ENCODE measurements around the gene NEK6.
A peak's percentile ranks its signal among the peaks of the same experiment; 100 is the strongest.

NEK6 gene

DNA sequence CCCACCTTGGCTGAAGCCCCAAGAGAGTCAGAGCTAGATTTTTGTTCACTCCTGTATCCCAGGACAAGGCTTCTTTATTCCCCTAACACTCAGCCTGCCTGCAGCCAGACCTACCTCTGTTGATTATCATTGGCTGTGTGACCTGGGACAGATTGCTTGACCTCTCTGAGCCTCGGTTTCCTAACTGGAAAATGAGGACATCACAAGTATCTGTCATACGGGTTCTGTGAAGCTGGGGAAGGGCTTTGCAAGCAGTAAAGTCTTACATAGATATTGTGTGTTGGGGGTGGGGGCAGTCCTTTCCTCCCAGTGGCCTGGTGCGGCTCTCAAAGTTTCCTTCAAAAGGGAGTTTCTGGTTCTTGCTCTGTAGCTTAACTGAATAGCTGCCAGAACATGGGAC, 2.5 kb upstream of the NEK6 start:
- Histone ChIP-seq H3K9ac (ENCODE audit: low read depth, low read length, poor library complexity) (no peak overlapping the region), H3K23ac (ENCODE audit: low read depth, low read length, poor library complexity) (no peak overlapping the region), H2BK12ac (ENCODE audit: low read length) (no peak overlapping the region), H3K79me1 (ENCODE audit: low read depth, low read length) (peaks cover 6% of the 10 kb centered on the region), H3K4me3 (ENCODE audit: low read length in 2 of 2) (no peak overlapping the region), H3K27me3 (ENCODE audit: control insufficient read depth in 3 of 3, insufficient read depth in 3 of 3, low read depth in 1 of 3, low read length in 3 of 3) (no peaks in the 10 kb centered on the region), H3K36me3 (replicated peaks in 1 of 2; ENCODE audit: control insufficient read depth in 2 of 2, insufficient read depth in 2 of 2, low read length in 2 of 2) (no peaks in the 10 kb centered on the region), H3K18ac (ENCODE audit: low read length) (no peak overlapping the region), H3K4me1 (ENCODE audit: control insufficient read depth in 2 of 2, insufficient read depth in 1 of 2, low read depth in 1 of 2, low read length in 2 of 2) (peaks cover 11 to 20% of the 10 kb centered on the region in 2 donors), H2BK120ac (ENCODE audit: low read depth, low read length) (no peak overlapping the region), H2AK5ac (ENCODE audit: low read depth, low read length) (no peak overlapping the region), H4K91ac (ENCODE audit: low read depth, low read length, poor library complexity) (no peak overlapping the region), H3K27ac (replicated peaks; ENCODE audit: low read length) (no peak overlapping the region), H3K14ac (ENCODE audit: low read length) (no peak overlapping the region), H2BK15ac (ENCODE audit: low read length) (no peak overlapping the region), H3K4me2 (ENCODE audit: insufficient read depth, low read length, poor library complexity, severe bottlenecking) (no peak overlapping the region), H3K4ac (ENCODE audit: low read length) (no peak overlapping the region), H2BK5ac (ENCODE audit: low read length) (no peak overlapping the region), H3K9me3 (replicated peaks in 1 of 2; ENCODE audit: control insufficient read depth in 2 of 2, insufficient read depth in 1 of 2, low read depth in 1 of 2, low read length in 2 of 2) (no peaks in the 10 kb centered on the region), H2AFZ (ENCODE audit: low read length) (no peak overlapping the region), H4K8ac (ENCODE audit: low read depth, low read length) (no peak overlapping the region)
- WGBS, 2 donors (ENCODE audit: extremely low coverage in 2 of 2, insufficient read length in 2 of 2, insufficient replicate concordance in 1 of 2) = no CpG with 5 or more reads among the region's 3 CpGs
- DNase-seq (ENCODE audit: low spot score) = no peak

DNA sequence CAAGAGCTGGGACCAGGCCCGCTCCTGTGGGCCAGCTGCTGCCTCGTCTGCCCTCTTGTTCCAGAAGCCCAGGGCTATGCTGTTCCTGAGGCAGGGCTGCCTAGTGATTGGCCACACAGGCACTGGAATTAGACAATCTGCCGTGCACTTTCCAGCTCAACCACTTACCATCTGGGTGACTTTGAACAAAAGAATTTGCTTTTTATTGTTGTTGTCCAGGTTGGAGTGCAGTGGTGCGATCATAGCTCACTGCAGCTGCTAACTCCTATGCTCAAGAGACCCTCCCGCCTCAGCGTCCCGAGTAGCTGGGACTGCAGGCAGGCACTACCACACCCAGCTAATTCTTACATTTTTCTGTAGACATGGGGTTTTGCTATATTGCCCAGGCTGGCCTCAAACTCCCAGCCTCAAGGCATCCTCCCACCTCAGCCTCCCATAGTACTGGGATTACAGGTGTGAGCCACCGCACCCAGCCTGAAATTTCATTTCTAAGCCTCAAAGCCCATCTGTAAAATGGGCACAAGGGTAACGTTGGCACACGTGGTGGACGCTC, 1.2 kb upstream of the NEK6 start:
- H4K91ac ChIP-seq (ENCODE audit: low read depth, low read length, poor library complexity) = no peak overlapping the region
- peaks cover 8% of the 10 kb centered on the region for H3K79me1 ChIP-seq (ENCODE audit: low read depth, low read length)
- no peak overlapping the region for H3K27ac ChIP-seq (replicated peaks; ENCODE audit: low read length)
- no peak overlapping the region for H3K23ac ChIP-seq (ENCODE audit: low read depth, low read length, poor library complexity)
- no peak overlapping the region for H3K18ac ChIP-seq (ENCODE audit: low read length)
- peak overlapping the region; percentile 1 for H2BK15ac ChIP-seq (ENCODE audit: low read length)
- DNase-seq (ENCODE audit: low spot score) = no peak
- no peak overlapping the region for H3K4me3 ChIP-seq (ENCODE audit: low read length in 2 of 2)
- no peaks in the 10 kb centered on the region for H3K27me3 ChIP-seq (ENCODE audit: control insufficient read depth in 3 of 3, insufficient read depth in 3 of 3, low read depth in 1 of 3, low read length in 3 of 3)
- H3K4ac ChIP-seq (ENCODE audit: low read length) = no peak overlapping the region
- peak overlapping the region; percentile 40 for H2AFZ ChIP-seq (ENCODE audit: low read length)
- H3K9me3 ChIP-seq (replicated peaks in 1 of 2; ENCODE audit: control insufficient read depth in 2 of 2, insufficient read depth in 1 of 2, low read depth in 1 of 2, low read length in 2 of 2) = no peaks in the 10 kb centered on the region
- no peak overlapping the region for H4K8ac ChIP-seq (ENCODE audit: low read depth, low read length)
- no peak overlapping the region for H2BK120ac ChIP-seq (ENCODE audit: low read depth, low read length)
- peak overlapping the region; percentile 85 for H2AK5ac ChIP-seq (ENCODE audit: low read depth, low read length)
- H2BK12ac ChIP-seq (ENCODE audit: low read length) = no peak overlapping the region
- no peak overlapping the region for H3K4me2 ChIP-seq (ENCODE audit: insufficient read depth, low read length, poor library complexity, severe bottlenecking)
- H3K4me1 ChIP-seq (ENCODE audit: control insufficient read depth in 2 of 2, insufficient read depth in 1 of 2, low read depth in 1 of 2, low read length in 2 of 2) = peaks cover 22 to 28% of the 10 kb centered on the region in 2 donors
- H3K36me3 ChIP-seq (replicated peaks in 1 of 2; ENCODE audit: control insufficient read depth in 2 of 2, insufficient read depth in 2 of 2, low read length in 2 of 2) = no peaks in the 10 kb centered on the region
- no peak overlapping the region for H3K9ac ChIP-seq (ENCODE audit: low read depth, low read length, poor library complexity)
- no peak overlapping the region for H3K14ac ChIP-seq (ENCODE audit: low read length)
- no CpG with 5 or more reads among the region's 11 CpGs for WGBS, 2 donors (ENCODE audit: extremely low coverage in 2 of 2, insufficient read length in 2 of 2, insufficient replicate concordance in 1 of 2)
- no peak overlapping the region for H2BK5ac ChIP-seq (ENCODE audit: low read length)

DNA sequence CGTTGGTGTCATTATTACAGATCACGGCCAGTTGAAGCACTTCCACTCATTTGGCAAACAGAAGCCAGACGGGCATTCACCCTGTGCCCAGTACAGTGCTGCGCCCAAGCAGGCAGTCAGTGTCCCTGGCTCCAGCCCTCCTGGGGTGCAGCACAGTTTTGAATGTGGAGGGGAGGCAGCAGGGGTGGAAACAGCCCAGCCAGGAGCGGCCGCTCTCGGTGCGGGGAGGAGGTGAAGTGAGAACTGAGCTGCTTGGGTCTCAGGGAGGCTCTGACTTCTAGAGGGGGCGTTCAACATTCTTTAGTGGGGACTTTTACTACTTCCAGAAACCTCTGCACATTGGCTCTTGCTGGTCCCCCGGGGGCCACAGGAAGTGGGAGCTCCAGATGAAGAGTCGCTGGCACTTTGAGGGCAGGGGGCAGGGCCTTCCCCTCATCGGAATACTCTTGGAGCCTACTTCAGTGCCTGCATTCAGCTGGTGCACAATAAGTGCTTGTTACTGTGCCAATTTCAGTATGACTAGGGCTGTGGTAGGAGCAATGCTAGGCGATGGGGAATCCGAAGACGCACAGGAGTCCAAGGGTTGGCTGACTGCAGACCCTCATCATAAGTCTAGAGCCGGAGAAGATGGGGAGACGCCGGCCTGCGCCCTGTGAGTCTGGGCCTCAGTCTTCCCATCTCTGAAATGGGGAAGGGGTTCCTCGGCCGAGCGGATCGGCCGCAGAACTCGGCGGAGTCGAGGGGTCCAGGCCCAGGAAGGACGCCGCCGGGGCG, 492 bp upstream of the NEK6 start:
- no peaks in the 10 kb centered on the region for H3K27me3 ChIP-seq (ENCODE audit: control insufficient read depth in 3 of 3, insufficient read depth in 3 of 3, low read depth in 1 of 3, low read length in 3 of 3)
- H3K9me3 ChIP-seq (replicated peaks in 1 of 2; ENCODE audit: control insufficient read depth in 2 of 2, insufficient read depth in 1 of 2, low read depth in 1 of 2, low read length in 2 of 2) = no peaks in the 10 kb centered on the region
- no CpG with 5 or more reads among the region's 31 CpGs for WGBS, 2 donors (ENCODE audit: extremely low coverage in 2 of 2, insufficient read length in 2 of 2, insufficient replicate concordance in 1 of 2)
- H3K23ac ChIP-seq (ENCODE audit: low read depth, low read length, poor library complexity) = peak overlapping the region; percentile 52
- DNase-seq (ENCODE audit: low spot score) = no peak
- no peak overlapping the region for H3K9ac ChIP-seq (ENCODE audit: low read depth, low read length, poor library complexity)
- H4K8ac ChIP-seq (ENCODE audit: low read depth, low read length) = no peak overlapping the region
- peak overlapping the region; percentile 50 for H3K4me2 ChIP-seq (ENCODE audit: insufficient read depth, low read length, poor library complexity, severe bottlenecking)
- H2BK12ac ChIP-seq (ENCODE audit: low read length) = no peak overlapping the region
- no peak overlapping the region for H2AFZ ChIP-seq (ENCODE audit: low read length)
- H3K27ac ChIP-seq (replicated peaks; ENCODE audit: low read length) = no peak overlapping the region
- peak overlapping the region; percentile 85 for H2AK5ac ChIP-seq (ENCODE audit: low read depth, low read length)
- H3K79me1 ChIP-seq (ENCODE audit: low read depth, low read length) = peaks cover 8% of the 10 kb centered on the region
- no peaks in the 10 kb centered on the region for H3K36me3 ChIP-seq (replicated peaks in 1 of 2; ENCODE audit: control insufficient read depth in 2 of 2, insufficient read depth in 2 of 2, low read length in 2 of 2)
- H3K4me3 ChIP-seq (ENCODE audit: low read length in 2 of 2) = peak overlapping the region; percentile 85 to 87
- no peak overlapping the region for H3K14ac ChIP-seq (ENCODE audit: low read length)
- H2BK120ac ChIP-seq (ENCODE audit: low read depth, low read length) = peak overlapping the region; percentile 12
- no peak overlapping the region for H3K4ac ChIP-seq (ENCODE audit: low read length)
- peak overlapping the region; percentile 22 for H3K18ac ChIP-seq (ENCODE audit: low read length)
- no peak overlapping the region for H2BK5ac ChIP-seq (ENCODE audit: low read length)
- no peak overlapping the region for H4K91ac ChIP-seq (ENCODE audit: low read depth, low read length, poor library complexity)
- H3K4me1 ChIP-seq (ENCODE audit: control insufficient read depth in 2 of 2, insufficient read depth in 1 of 2, low read depth in 1 of 2, low read length in 2 of 2) = peaks cover 28% of the 10 kb centered on the region in 2 donors
- peak overlapping the region; percentile 1 for H2BK15ac ChIP-seq (ENCODE audit: low read length)

DNA sequence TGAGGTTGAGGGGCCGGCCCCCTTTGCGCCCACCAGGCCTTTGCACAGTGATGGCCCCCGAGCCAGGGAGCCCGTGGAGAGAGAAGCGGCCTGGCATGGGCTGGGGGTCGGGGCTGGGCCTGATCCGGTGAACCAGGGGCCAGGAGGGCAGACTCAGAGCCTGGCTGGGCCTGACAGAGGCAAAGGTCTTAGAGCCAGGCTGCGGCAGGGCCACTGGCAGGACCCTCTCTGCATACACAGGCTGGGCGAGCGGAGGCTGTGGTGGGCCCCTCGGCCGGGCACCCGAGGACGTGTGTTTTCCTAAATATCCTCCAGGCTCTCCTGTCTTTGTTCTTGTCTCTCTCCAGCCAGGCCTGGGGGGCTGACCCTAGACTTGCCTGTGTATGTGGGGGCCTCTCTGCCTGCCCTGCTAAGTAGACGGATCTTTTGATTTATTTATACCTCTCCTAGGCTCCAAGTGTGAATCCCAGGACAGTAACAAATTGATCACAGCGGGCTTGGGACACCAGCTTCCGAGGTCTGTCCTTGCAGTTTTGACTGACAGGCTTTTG, 933 bp downstream of the NEK6 start:
- no peak for DNase-seq (ENCODE audit: low spot score)

More for the DNA sequence above, 933 bp downstream of the NEK6 start:
- Histone ChIP-seq H3K79me1 (ENCODE audit: low read depth, low read length) (peaks cover 10% of the 10 kb centered on the region), H3K9ac (ENCODE audit: low read depth, low read length, poor library complexity) (peak overlapping the region; percentile 98), H3K4me2 (ENCODE audit: insufficient read depth, low read length, poor library complexity, severe bottlenecking) (peak overlapping the region; percentile 87), H2AFZ (ENCODE audit: low read length) (peak overlapping the region; percentile 64), H3K9me3 (replicated peaks in 1 of 2; ENCODE audit: control insufficient read depth in 2 of 2, insufficient read depth in 1 of 2, low read depth in 1 of 2, low read length in 2 of 2) (no peaks in the 10 kb centered on the region), H3K27me3 (ENCODE audit: control insufficient read depth in 3 of 3, insufficient read depth in 3 of 3, low read depth in 1 of 3, low read length in 3 of 3) (no peaks in the 10 kb centered on the region), H3K36me3 (replicated peaks in 1 of 2; ENCODE audit: control insufficient read depth in 2 of 2, insufficient read depth in 2 of 2, low read length in 2 of 2) (peaks cover 0 to 6% of the 10 kb centered on the region in 2 donors), H2AK5ac (ENCODE audit: low read depth, low read length) (peak overlapping the region; percentile 94), H2BK15ac (ENCODE audit: low read length) (peak overlapping the region; percentile 33), H3K4ac (ENCODE audit: low read length) (peak overlapping the region; percentile 38), H4K91ac (ENCODE audit: low read depth, low read length, poor library complexity) (no peak overlapping the region), H2BK5ac (ENCODE audit: low read length) (peak overlapping the region; percentile 91), H3K14ac (ENCODE audit: low read length) (peak overlapping the region; percentile 98), H2BK120ac (ENCODE audit: low read depth, low read length) (peak overlapping the region; percentile 62), H4K8ac (ENCODE audit: low read depth, low read length) (no peak overlapping the region), H3K23ac (ENCODE audit: low read depth, low read length, poor library complexity) (peak overlapping the region; percentile 90), H3K18ac (ENCODE audit: low read length) (peak overlapping the region; percentile 99), H2BK12ac (ENCODE audit: low read length) (peak overlapping the region; percentile 97), H3K4me3 (ENCODE audit: low read length in 2 of 2) (peak overlapping the region; percentile 85 to 87), H3K27ac (replicated peaks; ENCODE audit: low read length) (peak overlapping the region; percentile 71), H3K4me1 (ENCODE audit: control insufficient read depth in 2 of 2, insufficient read depth in 1 of 2, low read depth in 1 of 2, low read length in 2 of 2) (peaks cover 39 to 40% of the 10 kb centered on the region in 2 donors)
- no CpG with 5 or more reads among the region's 17 CpGs for WGBS, 2 donors (ENCODE audit: extremely low coverage in 2 of 2, insufficient read length in 2 of 2, insufficient replicate concordance in 1 of 2)

Measured in neuronal stem cell (in vitro differentiated cells).